Heart right ventricle (tissue), 16 donors: ENCODE data around the gene MKS1. TPM values are rescaled to one million over a fixed set of nuclear protein-coding genes. Genes with fewer than 3 reads are reported as not detected.

Source experiments
- ATAC-seq, 8 donors: fragments of 200-7000 bp; cut with Tn5 transposase; one replicate each; pipeline ENCODE4 v1.9.1; 2020; ENCODE audit warnings: mild to moderate bottlenecking in 8 of 8, moderate library complexity in 8 of 8, moderate number of reproducible peaks in 1 of 8
- DNase-seq, 2 donors: peaks; one replicate each; pipeline ENCODE4 v3.0.0-alpha.2; 2020
- H3K27ac ChIP-seq, 10 donors: fragments of 200-600 bp; sonication (generic) in 2 of 10; one replicate each; pipeline versions ENCODE4 v1.5.0 to v1.8.0; 2020 to 2022; ENCODE audit warnings: mild to moderate bottlenecking in 3 of 10
- H3K27me3 ChIP-seq, 7 donors: fragments of 200-600 bp; one replicate each; pipeline ENCODE4 v1.8.0; 2021 to 2022; ENCODE audit warnings: mild to moderate bottlenecking in 2 of 7
- H3K36me3 ChIP-seq, 9 donors: fragments of 200-600 bp; sonication (generic) in 1 of 9; one replicate each; pipeline versions ENCODE4 v1.5.0 to v1.8.0; 2020 to 2022; ENCODE audit warnings: mild to moderate bottlenecking in 2 of 9
- H3K4me1 ChIP-seq, 9 donors: fragments of 200-600 bp; sonication (generic) in 1 of 9; one replicate each; pipeline versions ENCODE4 v1.5.0 to v1.8.0; 2020 to 2022; ENCODE audit warnings: mild to moderate bottlenecking in 4 of 9
- H3K4me3 ChIP-seq, 10 donors: fragments of 200-600 bp; sonication (generic) in 2 of 10; one replicate each; pipeline versions ENCODE4 v1.5.0 to v1.8.0; 2020 to 2022; ENCODE audit warnings: mild to moderate bottlenecking in 7 of 10, moderate library complexity in 2 of 10
- H3K9me3 ChIP-seq, 11 donors: fragments of 200-600 bp in 10 of 11; sonication (generic) in 2 of 11; one replicate each; pipeline versions ENCODE4 v1.5.0 to v1.8.0; 2013 to 2022; ENCODE audit warnings: mild to moderate bottlenecking in 2 of 11, control low read depth in 1 of 11, moderate library complexity in 1 of 11
- CTCF ChIP-seq, 9 donors: fragments of 200-600 bp; sonication (generic) in 2 of 9; IDR thresholded peaks; one replicate each; pipeline versions ENCODE4 v1.5.0 to v1.8.0; 2021 to 2022; ENCODE audit warnings: antibody characterized with exemption in 9 of 9, mild to moderate bottlenecking in 5 of 9, moderate library complexity in 1 of 9
- WGBS, 2 donors: extraction: QIAGEN DNeasy Blood & Tissue Kit; methylation state at CpG; one replicate each; pipeline ENCODE4 v1.1.7; 2013; ENCODE audit warnings: inconsistent platforms in 1 of 2; 5-methylcytosine and 5-hydroxymethylcytosine counted together
- intact Hi-C, 10 donors: fragments of 100-400 bp; cut with DNase I; formaldehyde crosslinking; loops; one replicate each; pipeline versions ENCODE4 v1.11.1 to v1.14.2; 2022
- polyA plus RNA-seq, 2 donors: library from polyadenylated mRNA; stranded (reverse); fragments of 200-250 nt; gene quantifications; one replicate each; pipeline ENCODE4 v1.2.3, GENCODE V29; 2013
- total RNA-seq, 10 donors: library from RNA; stranded (reverse); fragmentation: NEBNext Ultra II Directional in 3 of 10; extraction: Animal tissue kit (Norgen Biotek cat#: 25700) in 3 of 10; gene quantifications; one replicate each; pipeline versions ENCODE4 v1.2.1 to v1.2.4, GENCODE V29; 2021 to 2023
- donor health status: Arrhythmogenic right ventricular cardiomyopathy.
- donor health status: ischemic (EF 13 %, LVEDD 7.1; RV severe dilation, severe dysfunction).
- donor health status: healthy with polysubstance abuse.
- donor health status: DM: no; HTN: yes; CAD: no.
- donor health status: DM: no; HTN: no; CAD: no.
- donor health status: ischemic (EF 25% LVEDD 6.9; RV normal size, moderate dysfunction).
- donor health status: ischemic (EF 25% LVEDD 5.7; RV mildly dilated, moderate dysfunction).
- donor health status: healthy.
- donor health status: DM: yes; HTN: yes; CAD: no.
- donor health status: Ischemic cardiomyopathy.
- donor health status: ischemic (EF 35%, LVEDD 5.7; RV mildly dilated, moderate dysfunction).
- donor health status: nonischemic (EF 11% LVEDD 7.7; RV severe dilation, severe dysfunction).
- donor health status: DM: yes; HTN: yes; CAD: no.
- donor health status: PGD.
- donor health status: ischemic (EF 29% LVEDD 5.4; RV normal size, mild dysfunction).
- donor health status: nonischemic (EF 23%, LVEDD 6.1; RV moderate dilation, normal function).

The MKS1 gene
- total and polyA plus RNA-seq, 12 donors, result 5.3 to 12.9 (median 9.2) TPM

- Histone ChIP-seq H3K27me3 (peaks cover 0 to 82% (median 55%) of the 10 kb centered on the region in 7 donors), H3K36me3 (no peaks in the 10 kb centered on the region), H3K4me3 (peak overlapping the region in 1 of 10 donors; percentile 4), H3K4me1 (peaks cover 0 to 19% (median 0%) of the 10 kb centered on the region in 9 donors), H3K9me3 (no peaks in the 10 kb centered on the region), H3K27ac (peak overlapping the region in 1 of 10 donors; percentile 24)
- TF ChIP-seq CTCF (IDR thresholded peaks at IDR 0.05), result no peak
- DNase-seq (no peak), ATAC-seq (peak in 5 of 8 donors; percentile 24 to 69 (median 51))
- intact Hi-C loops, result loop anchor here in 1 of 10 donors (10.0 kb wide), 1 partner anchor 62 kb away; no protein-coding TSS in a partner anchor
- 30 to 33% methylated on average over 12 of the region's 12 CpGs for WGBS, 2 donors
These were observed 13.7 kb upstream of the MKS1 start for GRCh38 chr17:58232707-58233156.

- intact Hi-C loops, result loop anchor here in 1 of 10 donors (10.0 kb wide), 1 partner anchor 63 kb away; no protein-coding TSS in a partner anchor
- Histone ChIP-seq H3K4me1 (peaks cover 0 to 19% (median 0%) of the 10 kb centered on the region in 9 donors), H3K27ac (no peak overlapping the region), H3K9me3 (no peaks in the 10 kb centered on the region), H3K27me3 (peaks cover 0 to 88% (median 55%) of the 10 kb centered on the region in 7 donors), H3K36me3 (no peaks in the 10 kb centered on the region), H3K4me3 (no peak overlapping the region)
- WGBS, 2 donors, result 38 to 60% methylated on average over 2 of the region's 2 CpGs
- TF ChIP-seq CTCF (IDR thresholded peaks at IDR 0.05), result no peak
- ATAC-seq (no peak), DNase-seq (no peak)
These were observed 12.6 kb upstream of the MKS1 start for GRCh38 chr17:58231641-58232040.

- no peak for TF ChIP-seq CTCF (IDR thresholded peaks at IDR 0.05)
- Histone ChIP-seq H3K9me3 (no peaks in the 10 kb centered on the region), H3K4me3 (no peak overlapping the region), H3K27me3 (peaks cover 0 to 77% (median 44%) of the 10 kb centered on the region in 7 donors), H3K36me3 (no peaks in the 10 kb centered on the region), H3K27ac (no peak overlapping the region), H3K4me1 (peaks cover 0 to 19% (median 0%) of the 10 kb centered on the region in 9 donors)
- intact Hi-C loops, result loop anchor here in 1 of 10 donors (10.0 kb wide), 1 partner anchor 65 kb away; no protein-coding TSS in a partner anchor
- ATAC-seq (no peak), DNase-seq (no peak)
- WGBS, 2 donors, result 90 to 93% methylated on average over 4 of the region's 4 CpGs
These were observed 10.8 kb upstream of the MKS1 start for GRCh38 chr17:58229881-58230280.

- H3K27me3 ChIP-seq, result peaks cover 0 to 74% (median 43%) of the 10 kb centered on the region in 7 donors
- no peaks in the 10 kb centered on the region for H3K36me3 ChIP-seq
- DNase-seq (no peak), ATAC-seq (no peak)
- no peaks in the 10 kb centered on the region for H3K9me3 ChIP-seq
- intact Hi-C loops, result no loop called here
- H3K27ac ChIP-seq, result no peak overlapping the region
- TF ChIP-seq CTCF (IDR thresholded peaks at IDR 0.05), result no peak
- 45 to 50% methylated on average over 1 of the region's 1 CpG for WGBS, 2 donors
- no peak overlapping the region for H3K4me3 ChIP-seq
- peaks cover 0 to 19% (median 0%) of the 10 kb centered on the region in 9 donors for H3K4me1 ChIP-seq
These were observed 10.3 kb upstream of the MKS1 start for GRCh38 chr17:58229384-58229783.
